ENCODE results near the gene HCFC1.

GRCh38 chrX:153959649-153960048 is 12.0 kb downstream of the HCFC1 start:
- no peak for TF ChIP-seq CTCF (IDR thresholded peaks at IDR 0.05)
- TF ChIP-seq POLR2A (IDR thresholded peaks at IDR 0.05) = no peak

Data from testis (tissue), 2 donors.